H9 (cell line): ENCODE results near the gene CDH22. TPM values are rescaled to one million over a fixed set of nuclear protein-coding genes. Genes with fewer than 3 reads are reported as not detected.

Experiments
- DNase-seq: peaks from one replicate; pipeline ENCODE4 v3.0.0-alpha.2; 2017
- H2AFZ ChIP-seq: one replicate; pipeline ENCODE4 v1.6.1; 2013; ENCODE audit warnings: mild to moderate bottlenecking, low read length, control low read depth, moderate library complexity
- H2AK5ac ChIP-seq: 2 replicates; pipeline ENCODE4 v1.6.1; 2013; ENCODE audit warnings: low read length, control low read depth, mixed read lengths; ENCODE audit not compliant: insufficient read length
- H2BK120ac ChIP-seq: one replicate; pipeline ENCODE4 v1.6.1; 2013; ENCODE audit warnings: low read depth, mild to moderate bottlenecking, low read length, control low read depth, inconsistent platforms; ENCODE audit not compliant: poor library complexity, severe bottlenecking
- H2BK12ac ChIP-seq: 2 replicates; pipeline ENCODE4 v1.6.1; 2013; ENCODE audit warnings: low read length, control low read depth, mixed read lengths, low read depth; ENCODE audit not compliant: insufficient read length
- H2BK15ac ChIP-seq: 2 replicates; pipeline ENCODE4 v1.6.1; 2013; ENCODE audit warnings: low read depth, low read length, control low read depth
- H2BK20ac ChIP-seq: one replicate; pipeline ENCODE4 v1.6.1; 2013; ENCODE audit warnings: low read depth, mild to moderate bottlenecking, low read length, control low read depth, inconsistent platforms; ENCODE audit not compliant: poor library complexity, severe bottlenecking
- H2BK5ac ChIP-seq: 2 replicates; pipeline ENCODE4 v1.6.1; 2013; ENCODE audit warnings: low read length, control low read depth, mixed read lengths; ENCODE audit not compliant: insufficient read length
- H3K14ac ChIP-seq: 2 replicates; pipeline ENCODE4 v1.6.1; 2013; ENCODE audit warnings: low read length, control low read depth; ENCODE audit not compliant: insufficient read depth
- H3K18ac ChIP-seq: 2 replicates; pipeline ENCODE4 v1.6.1; 2013; ENCODE audit warnings: low read depth, mild to moderate bottlenecking, mixed read lengths, low read length, control low read depth; ENCODE audit not compliant: insufficient read length
- H3K23ac ChIP-seq: 2 replicates; pipeline ENCODE4 v1.6.1; 2013; ENCODE audit warnings: low read length, control low read depth, mixed read lengths, low read depth; ENCODE audit not compliant: insufficient read length
- H3K23me2 ChIP-seq: 2 replicates; pipeline ENCODE4 v1.6.1; 2013; ENCODE audit warnings: low read depth, mild to moderate bottlenecking, mixed read lengths, low read length, control low read depth; ENCODE audit not compliant: insufficient read length, poor library complexity, severe bottlenecking
- H3K27ac ChIP-seq: 2 replicates; pipeline ENCODE4 v1.5.1; 2013; ENCODE audit warnings: low read length, control low read depth, mixed read lengths, low read depth; ENCODE audit not compliant: insufficient read length
- H3K27me3 ChIP-seq: 2 replicates; pipeline ENCODE4 v1.6.1; 2013; ENCODE audit warnings: low read length, control low read depth, inconsistent platforms; ENCODE audit not compliant: insufficient read depth
- H3K4ac ChIP-seq: 2 replicates; pipeline ENCODE4 v1.6.1; 2013; ENCODE audit warnings: low read depth, mild to moderate bottlenecking, control low read depth, inconsistent platforms, low read length, moderate library complexity
- H3K4me1 ChIP-seq: 2 replicates; pipeline ENCODE4 v1.6.1; 2013; ENCODE audit warnings: low read length, control low read depth, inconsistent platforms; ENCODE audit not compliant: insufficient read depth
- H3K4me2 ChIP-seq: 2 replicates; pipeline ENCODE4 v1.6.1; 2013; ENCODE audit warnings: low read length, control low read depth, mixed read lengths; ENCODE audit not compliant: insufficient read length, insufficient read depth
- H3K56ac ChIP-seq: 2 replicates; pipeline ENCODE4 v1.6.1; 2013; ENCODE audit warnings: low read depth, mild to moderate bottlenecking, mixed read lengths, low read length, control low read depth; ENCODE audit not compliant: insufficient read length
- H3K79me1 ChIP-seq: 2 replicates; pipeline ENCODE4 v1.6.1; 2013; ENCODE audit warnings: low read depth, mild to moderate bottlenecking, moderate library complexity, low read length, control low read depth, inconsistent platforms; ENCODE audit not compliant: insufficient read depth, poor library complexity, severe bottlenecking
- H3K79me2 ChIP-seq: 2 replicates; pipeline ENCODE4 v1.6.1; 2013; ENCODE audit warnings: low read length, control low read depth, inconsistent platforms; ENCODE audit not compliant: insufficient read depth
- H3K9ac ChIP-seq: 2 replicates; pipeline ENCODE4 v1.6.1; 2013; ENCODE audit warnings: low read length, control low read depth, mixed read lengths; ENCODE audit not compliant: insufficient read length; ENCODE audit errors: extremely low read depth
- H3K9me3 ChIP-seq: one replicate; pipeline ENCODE4 v1.6.1; 2013; ENCODE audit warnings: low read depth, low read length, inconsistent platforms; ENCODE audit not compliant: control insufficient read depth
- H3T11ph ChIP-seq: one replicate; pipeline ENCODE4 v1.6.1; 2013; ENCODE audit warnings: mild to moderate bottlenecking, low read length, control low read depth, inconsistent platforms
- H4K20me1 ChIP-seq: one replicate; pipeline ENCODE4 v1.6.1; 2013; ENCODE audit not compliant: control insufficient read depth, insufficient read length, insufficient read depth
- H4K5ac ChIP-seq: 2 replicates; pipeline ENCODE4 v1.6.1; 2013; ENCODE audit warnings: low read depth, mild to moderate bottlenecking, mixed read lengths, low read length, control low read depth; ENCODE audit not compliant: insufficient read length
- H4K8ac ChIP-seq: replicated peaks from 2 replicates; pipeline ENCODE4 v1.6.1; 2013; ENCODE audit warnings: low read length, control low read depth, mixed read lengths, low read depth; ENCODE audit not compliant: insufficient read length
- H4K91ac ChIP-seq: 2 replicates; pipeline ENCODE4 v1.6.1; 2013; ENCODE audit warnings: low read depth, mild to moderate bottlenecking, moderate library complexity, mixed read lengths, low read length, control low read depth; ENCODE audit not compliant: insufficient read length
- H3K27ac Mint-ChIP-seq, 3 experiments: 2 replicates in 2 of 3; 3 replicates in 1 of 3; pipeline ENCODE4 v1.8.0; 2020 to 2021; ENCODE audit warnings: mixed read lengths in 3 of 3, mild to moderate bottlenecking in 1 of 3, moderate library complexity in 1 of 3
- H3K27me3 Mint-ChIP-seq: 2 replicates; pipeline ENCODE4 v1.8.0; 2021; ENCODE audit warnings: low read depth, mild to moderate bottlenecking, moderate library complexity, mixed read lengths
- H3K36me3 Mint-ChIP-seq, 3 experiments: 2 replicates in 2 of 3; 3 replicates in 1 of 3; pipeline ENCODE4 v1.8.0; 2020 to 2021; ENCODE audit warnings: low read depth in 3 of 3, mixed read lengths in 3 of 3; ENCODE audit not compliant: insufficient read depth in 1 of 3
- H3K4me1 Mint-ChIP-seq, 2 experiments: 2 replicates each; pipeline ENCODE4 v1.8.0; 2020; ENCODE audit warnings: mixed read lengths in 2 of 2
- H3K4me3 Mint-ChIP-seq, 2 experiments: 2 replicates in 1 of 2; 3 replicates in 1 of 2; pipeline ENCODE4 v1.8.0; 2020 to 2021; ENCODE audit warnings: mild to moderate bottlenecking in 2 of 2, mixed read lengths in 2 of 2, moderate library complexity in 1 of 2
- H3K9me3 Mint-ChIP-seq, 2 experiments: 2 replicates in 1 of 2; 3 replicates in 1 of 2; pipeline ENCODE4 v1.8.0; 2020; ENCODE audit warnings: mild to moderate bottlenecking in 2 of 2, mixed read lengths in 2 of 2, moderate library complexity in 1 of 2
- CTCF ChIP-seq: fragments of 200-600 bp; sonication (generic); conservative IDR thresholded peaks from 3 replicates; pipeline ENCODE4 v1.8.0; 2021; ENCODE audit warnings: antibody characterized with exemption, mild to moderate bottlenecking
- WGBS: extraction: QIAGEN DNeasy Blood & Tissue Kit; methylation state at CpG from one replicate; pipeline ENCODE4 v1.1.7; 2013; ENCODE audit warnings: missing lambda C conversion rate, low lambda C conversion rate, mixed read lengths; ENCODE audit not compliant: insufficient read length; ENCODE audit errors: extremely low coverage; 5-methylcytosine and 5-hydroxymethylcytosine counted together
- total RNA-seq: library from RNA; stranded (reverse); gene quantifications from 2 replicates; pipeline ENCODE4 v1.2.1, GENCODE V29; 2021

Gene CDH22
- total RNA-seq, 1 experiment from 2014 or later, result not detected

GRCh38 chr20:46183768-46184167 lies 124.5 kb downstream of the CDH22 start:
- Histone ChIP-seq H2BK12ac (no peak overlapping the region), H3K27me3 (no peaks in the 10 kb centered on the region; the same call in 1 of the 2 replicates), H3K9ac (no peak overlapping the region), H2BK120ac (no peak overlapping the region), H2AK5ac (no peak overlapping the region), H3K9me3 (no peaks in the 10 kb centered on the region), H2BK5ac (no peak overlapping the region), H2BK20ac (no peak overlapping the region), H3T11ph (no peak overlapping the region), H3K27ac (no peak overlapping the region), H2BK15ac (no peak overlapping the region), H3K18ac (no peak overlapping the region), H4K20me1 (no peaks in the 10 kb centered on the region), H3K23ac (no peak overlapping the region), H4K91ac (no peak overlapping the region), H3K4me1 (no peaks in the 10 kb centered on the region), H3K14ac (no peak overlapping the region; the same call in 1 of the 2 replicates), H4K8ac (no peak overlapping the region), H3K79me2 (no peaks in the 10 kb centered on the region), H3K79me1 (no peaks in the 10 kb centered on the region), H3K56ac (no peak overlapping the region), H2AFZ (no peak overlapping the region), H3K4me2 (no peak overlapping the region), H4K5ac (no peak overlapping the region), H3K23me2 (no peaks in the 10 kb centered on the region), H3K4ac (no peak overlapping the region)
- no peak for DNase-seq
- no peak for TF ChIP-seq CTCF
- no peak overlapping the region for H3K27ac Mint-ChIP-seq
- no CpG with 5 or more reads among the region's 5 CpGs for WGBS
- H3K9me3 Mint-ChIP-seq, result no peaks in the 10 kb centered on the region
- H3K4me3 Mint-ChIP-seq, result no peak overlapping the region
- H3K27me3 Mint-ChIP-seq, result peaks cover 31% of the 10 kb centered on the region
- peaks cover 0 to under 1% of the 10 kb centered on the region in 2 experiments; a peak in 2 of 4 replicates for H3K4me1 Mint-ChIP-seq
- H3K36me3 Mint-ChIP-seq, result no peaks in the 10 kb centered on the region
